ENCODE results near the gene COMMD10.

Gene COMMD10

GRCh38 chr5:116225281-116225922 lies 140.6 kb downstream of the COMMD10 start:
- no peak for DNase-seq (ENCODE audit: low spot score)

GRCh38 chr5:116229131-116229689 lies 144.4 kb downstream of the COMMD10 start:
- DNase-seq (ENCODE audit: low spot score) = no peak

GRCh38 chr5:116231288-116231687 lies 146.5 kb downstream of the COMMD10 start:
- no peak for DNase-seq (ENCODE audit: low spot score)

GRCh38 chr5:116234681-116235080 lies 149.9 kb downstream of the COMMD10 start:
- no peak for DNase-seq (ENCODE audit: low spot score)

GRCh38 chr5:116237917-116238500 lies 153.2 kb downstream of the COMMD10 start:
- peak; percentile 5 for DNase-seq (ENCODE audit: low spot score)

- no peak for DNase-seq (ENCODE audit: low spot score)
Measured at GRCh38 chr5:116242343-116242742, 157.5 kb downstream of the COMMD10 start.

- no peak for DNase-seq (ENCODE audit: low spot score)
Measured at GRCh38 chr5:116248432-116248831, 163.6 kb downstream of the COMMD10 start.

GRCh38 chr5:116249648-116250047 lies 164.8 kb downstream of the COMMD10 start:
- DNase-seq (ENCODE audit: low spot score) = no peak

- no peak for DNase-seq (ENCODE audit: low spot score)
Measured at GRCh38 chr5:116256717-116257116, 171.9 kb downstream of the COMMD10 start.

GRCh38 chr5:116265471-116265870 lies 180.6 kb downstream of the COMMD10 start:
- no peak for DNase-seq (ENCODE audit: low spot score)

- DNase-seq (ENCODE audit: low spot score) = peak; percentile 41
Measured at GRCh38 chr5:116271446-116272025, 186.7 kb downstream of the COMMD10 start.

- DNase-seq (ENCODE audit: low spot score) = no peak
Measured at GRCh38 chr5:116272281-116272941, 187.6 kb downstream of the COMMD10 start.

- DNase-seq (ENCODE audit: low spot score) = no peak
Measured at GRCh38 chr5:116273448-116274242, 188.8 kb downstream of the COMMD10 start.

GRCh38 chr5:116274251-116274650 lies 189.4 kb downstream of the COMMD10 start:
- DNase-seq (ENCODE audit: low spot score) = no peak

GRCh38 chr5:116275282-116275681 lies 190.5 kb downstream of the COMMD10 start:
- no peak for DNase-seq (ENCODE audit: low spot score)

- DNase-seq (ENCODE audit: low spot score) = no peak
Measured at GRCh38 chr5:116276952-116277351, 192.1 kb downstream of the COMMD10 start.

GRCh38 chr5:116280149-116280803 lies 195.5 kb downstream of the COMMD10 start:
- no peak for DNase-seq (ENCODE audit: low spot score)

- no peak for DNase-seq (ENCODE audit: low spot score)
Measured at GRCh38 chr5:116281309-116281708, 196.5 kb downstream of the COMMD10 start.

- DNase-seq (ENCODE audit: low spot score) = no peak
Measured at GRCh38 chr5:116288524-116288923, 203.7 kb downstream of the COMMD10 start.

- DNase-seq (ENCODE audit: low spot score) = no peak
Measured at GRCh38 chr5:116289276-116289675, 204.5 kb downstream of the COMMD10 start.

- no peak for DNase-seq (ENCODE audit: low spot score)
Measured at GRCh38 chr5:116291271-116291670, 206.4 kb downstream of the COMMD10 start.
